Measurements from ENCODE around the gene ZKSCAN1.

The ZKSCAN1 gene

GRCh38 chr7:100082978-100083377, 67.6 kb downstream of the ZKSCAN1 start:
- DNase-seq = no peak

GRCh38 chr7:100085515-100085914, 70.1 kb downstream of the ZKSCAN1 start:
- no peak for DNase-seq

GRCh38 chr7:100087055-100087750, 71.8 kb downstream of the ZKSCAN1 start:
- no peak for DNase-seq

- no peak for DNase-seq
Measured at GRCh38 chr7:100088095-100088620, 72.8 kb downstream of the ZKSCAN1 start.

GRCh38 chr7:100088621-100089457, 73.4 kb downstream of the ZKSCAN1 start, which contains the start of gene COPS6:
TSS of gene COPS6 (plus strand) at chr7:100088969. CDS start at chr7:100088991, 22 bp downstream.
- DNase-seq = peak; percentile 86

GRCh38 chr7:100089458-100090196, 74.2 kb downstream of the ZKSCAN1 start:
- no peak for DNase-seq

GRCh38 chr7:100090527-100091410, 75.4 kb downstream of the ZKSCAN1 start:
- no peak for DNase-seq
